Subcutaneous abdominal adipose tissue (tissue), 5 donors: ENCODE data around the gene AMER3.
"Not testable (repeated sequence)": the region's sequence is repeated elsewhere in the genome, so short reads cannot be mapped to it uniquely, and the experiment has no call there.

Experiments
- H3K27ac ChIP-seq: one replicate; pipeline ENCODE4 v1.7.0; 2013; ENCODE audit warnings: low read depth, mild to moderate bottlenecking, inconsistent platforms, low read length, moderate library complexity
- H3K27me3 ChIP-seq, 5 donors: one replicate each; pipeline ENCODE4 v1.7.0; 2013; ENCODE audit warnings: low read length in 5 of 5, inconsistent platforms in 1 of 5; ENCODE audit not compliant: control insufficient read depth in 5 of 5, insufficient read depth in 4 of 5
- H3K36me3 ChIP-seq, 5 donors: one replicate each; pipeline ENCODE4 v1.7.0; 2013; ENCODE audit warnings: low read length in 5 of 5; ENCODE audit not compliant: control insufficient read depth in 5 of 5, insufficient read depth in 5 of 5
- H3K4me1 ChIP-seq, 5 donors: one replicate each; pipeline ENCODE4 v1.7.0; 2013; ENCODE audit warnings: low read length in 5 of 5, mild to moderate bottlenecking in 3 of 5, moderate library complexity in 1 of 5; ENCODE audit not compliant: control insufficient read depth in 5 of 5, insufficient read depth in 5 of 5
- H3K4me3 ChIP-seq, 5 donors: one replicate each; pipeline ENCODE4 v1.7.0; 2013; ENCODE audit warnings: low read length in 5 of 5, low read depth in 1 of 5
- H3K9ac ChIP-seq, 5 donors: one replicate each; pipeline ENCODE4 v1.7.0; 2013; ENCODE audit warnings: low read length in 5 of 5, mild to moderate bottlenecking in 4 of 5, moderate library complexity in 3 of 5
- H3K9me3 ChIP-seq, 5 donors: one replicate each; pipeline ENCODE4 v1.7.0; 2013; ENCODE audit warnings: low read length in 5 of 5; ENCODE audit not compliant: control insufficient read depth in 5 of 5
- donor health status: healthy.
- donor health status: healthy.
- donor health status: healthy.
- donor health status: healthy.
- donor health status: healthy.

The AMER3 gene

GRCh38 chr2:130755256-130756052 is at the start of gene AMER3:
Gene AMER3 (plus strand): TSS chr2:130755540. CDS start chr2:130762073, 6,533 bp downstream.
- H3K27ac ChIP-seq: no peak within 1 kb of the TSS
- H3K27me3 ChIP-seq: peaks cover 22 to 45% (median 33%) of the 10 kb centered on the region in 5 donors
- no peak within 1 kb of the TSS for H3K9ac ChIP-seq

GRCh38 chr2:130714795-130715194 is 40.5 kb upstream of the AMER3 start:
- H3K9ac ChIP-seq, H3K27me3 ChIP-seq, H3K4me1 ChIP-seq, H3K36me3 ChIP-seq, H3K4me3 ChIP-seq, H3K27ac ChIP-seq, H3K9me3 ChIP-seq: not testable (repeated sequence)

More at GRCh38 chr2:130755256-130756052, at the start of gene AMER3:
- H3K36me3 ChIP-seq: no peaks in the 10 kb centered on the region
- H3K4me3 ChIP-seq: peak within 1 kb of the TSS in 2 of 5 donors; percentile 41 to 51
- H3K9me3 ChIP-seq: no peaks in the 10 kb centered on the region
- peaks cover 0 to 9% (median 7%) of the 10 kb centered on the region in 5 donors for H3K4me1 ChIP-seq

GRCh38 chr2:130720036-130720435 is 35.3 kb upstream of the AMER3 start:
- Histone ChIP-seq H3K36me3 (no peaks in the 10 kb centered on the region), H3K27ac (no peak overlapping the region), H3K9ac (no peak overlapping the region), H3K4me1 (no peaks in the 10 kb centered on the region), H3K4me3 (no peak overlapping the region), H3K27me3 (peaks cover 0 to 8% (median 0%) of the 10 kb centered on the region in 5 donors), H3K9me3 (peaks cover 0 to 3% (median 0%) of the 10 kb centered on the region in 5 donors)

- no peak overlapping the region for H3K4me3 ChIP-seq
- no peak overlapping the region for H3K9ac ChIP-seq
- peaks cover 0 to 3% (median 0%) of the 10 kb centered on the region in 5 donors for H3K9me3 ChIP-seq
- no peaks in the 10 kb centered on the region for H3K36me3 ChIP-seq
- H3K27ac ChIP-seq: no peak overlapping the region
- peaks cover 0 to 11% (median under 1%) of the 10 kb centered on the region in 5 donors for H3K27me3 ChIP-seq
- H3K4me1 ChIP-seq: no peaks in the 10 kb centered on the region
Observed at GRCh38 chr2:130720528-130720927, 34.8 kb upstream of the AMER3 start.

GRCh38 chr2:130724455-130724854 is 30.9 kb upstream of the AMER3 start:
- Histone ChIP-seq H3K27me3 (peaks cover 0 to 13% (median 5%) of the 10 kb centered on the region in 5 donors), H3K4me3 (no peak overlapping the region), H3K9me3 (peaks cover 0 to 3% (median 0%) of the 10 kb centered on the region in 5 donors), H3K9ac (no peak overlapping the region), H3K36me3 (no peaks in the 10 kb centered on the region), H3K4me1 (peaks cover 0 to 21% (median 18%) of the 10 kb centered on the region in 5 donors), H3K27ac (no peak overlapping the region)

GRCh38 chr2:130726614-130727180 is 28.6 kb upstream of the AMER3 start:
- H3K4me1 ChIP-seq: peaks cover 0 to 21% (median 18%) of the 10 kb centered on the region in 5 donors
- no peak overlapping the region for H3K27ac ChIP-seq

GRCh38 chr2:130727286-130727924 is 27.9 kb upstream of the AMER3 start:
- H3K36me3 ChIP-seq: no peaks in the 10 kb centered on the region
- H3K27ac ChIP-seq: no peak overlapping the region
- H3K9ac ChIP-seq: peak overlapping the region in 4 of 5 donors; percentile 44 to 73 (median 64)
- peaks cover 0 to 21% (median 18%) of the 10 kb centered on the region in 5 donors for H3K4me1 ChIP-seq
- no peaks in the 10 kb centered on the region for H3K9me3 ChIP-seq
- H3K27me3 ChIP-seq: peaks cover 0 to 8% (median 5%) of the 10 kb centered on the region in 5 donors
- H3K4me3 ChIP-seq: peak overlapping the region; percentile 61 to 72 (median 71)

More at GRCh38 chr2:130726614-130727180, 28.6 kb upstream of the AMER3 start:
- Histone ChIP-seq H3K4me3 (peak overlapping the region; percentile 61 to 72 (median 71)), H3K9me3 (peaks cover 0 to 3% (median 0%) of the 10 kb centered on the region in 5 donors), H3K36me3 (no peaks in the 10 kb centered on the region), H3K9ac (peak overlapping the region in 4 of 5 donors; percentile 44 to 73 (median 64)), H3K27me3 (peaks cover 0 to 8% (median 5%) of the 10 kb centered on the region in 5 donors)

GRCh38 chr2:130728007-130728454 is 27.3 kb upstream of the AMER3 start:
- peak overlapping the region in 4 of 5 donors; percentile 71 to 72 (median 71) for H3K4me3 ChIP-seq
- H3K27ac ChIP-seq: no peak overlapping the region
- no peaks in the 10 kb centered on the region for H3K9me3 ChIP-seq
- no peaks in the 10 kb centered on the region for H3K36me3 ChIP-seq
- peaks cover 0 to 8% (median 5%) of the 10 kb centered on the region in 5 donors for H3K27me3 ChIP-seq
- H3K4me1 ChIP-seq: peaks cover 0 to 21% (median 18%) of the 10 kb centered on the region in 5 donors
- H3K9ac ChIP-seq: peak overlapping the region in 1 of 5 donors; percentile 32

GRCh38 chr2:130728549-130729316 is 26.6 kb upstream of the AMER3 start, which contains the start of gene GPR148:
Gene GPR148 (plus strand): TSS chr2:130729070. CDS start chr2:130729152, 82 bp downstream.
- H3K27ac ChIP-seq: no peak within 1 kb of the TSS
- H3K36me3 ChIP-seq: no peaks in the 10 kb centered on the region
- peaks cover 0 to 21% (median 18%) of the 10 kb centered on the region in 5 donors for H3K4me1 ChIP-seq
- H3K9ac ChIP-seq: peak within 1 kb of the TSS in 1 of 5 donors; percentile 32
- H3K27me3 ChIP-seq: peaks cover 0 to 8% (median 5%) of the 10 kb centered on the region in 5 donors
- peak within 1 kb of the TSS in 4 of 5 donors; percentile 71 to 72 (median 71) for H3K4me3 ChIP-seq
- H3K9me3 ChIP-seq: no peaks in the 10 kb centered on the region
